Measurements from ENCODE around the gene UBTD1.

The UBTD1 gene

GRCh38 chr10:97518301-97519043 lies 19.7 kb downstream of the UBTD1 start:
- H3K4me3 ChIP-seq (ENCODE audit: control insufficient read depth, low read depth, low read length) = no peak overlapping the region
- no peak for TF ChIP-seq CTCF (IDR thresholded peaks at IDR 0.05; ENCODE audit: control insufficient read depth, insufficient read depth, low read depth, low read length, missing control alignments)
- DNase-seq (ENCODE audit: low read depth) = no peak

GRCh38 chr10:97519342-97519741 lies 20.6 kb downstream of the UBTD1 start:
- no peak overlapping the region for H3K4me3 ChIP-seq (ENCODE audit: control insufficient read depth, low read depth, low read length)
- no peak for DNase-seq (ENCODE audit: low read depth)
- TF ChIP-seq CTCF (IDR thresholded peaks at IDR 0.05; ENCODE audit: control insufficient read depth, insufficient read depth, low read depth, low read length, missing control alignments) = no peak

GRCh38 chr10:97520520-97520919 lies 21.8 kb downstream of the UBTD1 start:
- H3K4me3 ChIP-seq (ENCODE audit: control insufficient read depth, low read depth, low read length) = no peak overlapping the region
- DNase-seq (ENCODE audit: low read depth) = no peak
- no peak for TF ChIP-seq CTCF (IDR thresholded peaks at IDR 0.05; ENCODE audit: control insufficient read depth, insufficient read depth, low read depth, low read length, missing control alignments)

GRCh38 chr10:97520978-97521761 lies 22.4 kb downstream of the UBTD1 start:
- no peak for DNase-seq (ENCODE audit: low read depth)
- H3K4me3 ChIP-seq (ENCODE audit: control insufficient read depth, low read depth, low read length) = no peak overlapping the region
- no peak for TF ChIP-seq CTCF (IDR thresholded peaks at IDR 0.05; ENCODE audit: control insufficient read depth, insufficient read depth, low read depth, low read length, missing control alignments)

GRCh38 chr10:97522071-97522470 lies 23.3 kb downstream of the UBTD1 start:
- TF ChIP-seq CTCF (IDR thresholded peaks at IDR 0.05; ENCODE audit: control insufficient read depth, insufficient read depth, low read depth, low read length, missing control alignments) = no peak
- no peak for DNase-seq (ENCODE audit: low read depth)
- H3K4me3 ChIP-seq (ENCODE audit: control insufficient read depth, low read depth, low read length) = no peak overlapping the region

- TF ChIP-seq CTCF (IDR thresholded peaks at IDR 0.05; ENCODE audit: control insufficient read depth, insufficient read depth, low read depth, low read length, missing control alignments) = no peak
- no peak overlapping the region for H3K4me3 ChIP-seq (ENCODE audit: control insufficient read depth, low read depth, low read length)
- no peak for DNase-seq (ENCODE audit: low read depth)
These were observed 24.2 kb downstream of the UBTD1 start for GRCh38 chr10:97522937-97523336.
